A549 treated with AZD9567 at 1 μM for 4 hours (cell line): ENCODE results near the gene PPP1R12B. TPM values are rescaled to one million over a fixed set of nuclear protein-coding genes. Genes with fewer than 3 reads are reported as not detected.

Experiments used
- total RNA-seq: library from RNA; stranded (reverse); fragments of 200-300 nt; extraction: Qiagen RNA extraction; gene quantifications from 5 replicates; pipeline ENCODE4 v1.2.3, GENCODE V29; 2022; ENCODE audit not compliant: insufficient read depth

The PPP1R12B gene, protein sequence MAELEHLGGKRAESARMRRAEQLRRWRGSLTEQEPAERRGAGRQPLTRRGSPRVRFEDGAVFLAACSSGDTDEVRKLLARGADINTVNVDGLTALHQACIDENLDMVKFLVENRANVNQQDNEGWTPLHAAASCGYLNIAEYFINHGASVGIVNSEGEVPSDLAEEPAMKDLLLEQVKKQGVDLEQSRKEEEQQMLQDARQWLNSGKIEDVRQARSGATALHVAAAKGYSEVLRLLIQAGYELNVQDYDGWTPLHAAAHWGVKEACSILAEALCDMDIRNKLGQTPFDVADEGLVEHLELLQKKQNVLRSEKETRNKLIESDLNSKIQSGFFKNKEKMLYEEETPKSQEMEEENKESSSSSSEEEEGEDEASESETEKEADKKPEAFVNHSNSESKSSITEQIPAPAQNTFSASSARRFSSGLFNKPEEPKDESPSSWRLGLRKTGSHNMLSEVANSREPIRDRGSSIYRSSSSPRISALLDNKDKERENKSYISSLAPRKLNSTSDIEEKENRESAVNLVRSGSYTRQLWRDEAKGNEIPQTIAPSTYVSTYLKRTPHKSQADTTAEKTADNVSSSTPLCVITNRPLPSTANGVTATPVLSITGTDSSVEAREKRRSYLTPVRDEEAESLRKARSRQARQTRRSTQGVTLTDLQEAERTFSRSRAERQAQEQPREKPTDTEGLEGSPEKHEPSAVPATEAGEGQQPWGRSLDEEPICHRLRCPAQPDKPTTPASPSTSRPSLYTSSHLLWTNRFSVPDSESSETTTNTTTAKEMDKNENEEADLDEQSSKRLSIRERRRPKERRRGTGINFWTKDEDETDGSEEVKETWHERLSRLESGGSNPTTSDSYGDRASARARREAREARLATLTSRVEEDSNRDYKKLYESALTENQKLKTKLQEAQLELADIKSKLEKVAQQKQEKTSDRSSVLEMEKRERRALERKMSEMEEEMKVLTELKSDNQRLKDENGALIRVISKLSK
- total RNA-seq = 1.5 to 2.8 TPM (median 1.7 TPM) in 5 replicates

DNA sequence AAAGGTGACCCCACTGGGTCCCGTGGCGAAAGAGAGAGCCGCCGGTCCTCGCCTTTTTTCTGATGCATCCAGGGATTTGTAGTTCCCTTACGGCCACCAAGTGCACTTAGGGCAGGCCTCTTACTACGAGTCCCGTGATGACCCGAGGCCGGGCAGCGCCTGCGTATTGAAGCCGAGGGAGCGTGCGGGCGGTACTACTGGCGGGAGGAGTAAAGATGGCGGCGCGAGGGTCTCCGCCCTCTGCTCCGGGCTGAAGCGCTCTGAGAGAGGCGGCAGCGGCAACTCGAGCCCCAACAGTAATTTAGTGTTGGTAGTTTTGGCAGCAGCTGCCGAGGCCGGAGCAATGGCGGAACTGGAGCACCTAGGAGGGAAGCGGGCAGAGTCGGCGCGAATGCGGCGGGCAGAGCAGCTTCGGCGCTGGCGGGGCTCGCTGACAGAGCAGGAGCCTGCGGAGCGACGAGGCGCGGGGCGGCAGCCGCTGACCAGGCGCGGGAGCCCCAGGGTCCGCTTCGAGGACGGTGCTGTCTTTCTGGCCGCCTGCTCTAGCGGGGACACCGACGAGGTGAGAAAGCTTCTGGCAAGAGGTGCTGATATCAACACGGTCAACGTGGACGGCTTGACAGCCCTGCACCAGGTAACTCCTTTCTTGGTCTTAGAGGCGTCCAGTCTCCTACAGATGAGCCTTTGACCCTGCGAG is at the start of gene PPP1R12B:
PPP1R12B (plus strand) TSS at position 191 of the 697 bp plus-strand sequence; CDS start at position 344, 153 bp downstream.

Other genes with a start within 250 kb of the PPP1R12B start
- gene GPR37L1, start 225.8 kb upstream of the PPP1R12B start, total RNA-seq = 0.07 to 0.14 TPM (median 0.11 TPM) in 4 of 5 replicates, not detected in the other
- gene ARL8A, start 204.0 kb upstream of the PPP1R12B start, total RNA-seq = 38.7 to 55.3 TPM (median 52.1 TPM) in 5 replicates
- not detected in 5 replicates for gene PTPN7, start 188.1 kb upstream of the PPP1R12B start, total RNA-seq
- 0.49 to 0.74 TPM (median 0.64 TPM) in 5 replicates for gene LGR6, start 154.9 kb upstream of the PPP1R12B start, total RNA-seq
- gene UBE2T, start 6.8 kb upstream of the PPP1R12B start, total RNA-seq = 63.5 to 77.2 TPM (median 75.0 TPM) in 5 replicates